ENCODE measurements around the gene HIKESHI.
"Not testable (repeated sequence)": the region's sequence is repeated elsewhere in the genome, so short reads cannot be mapped to it uniquely, and the experiment has no call there.

The HIKESHI gene

GRCh38 chr11:86302092-86302793 lies at the start of gene HIKESHI:
HIKESHI (plus strand) TSS chr11:86302240; CDS start chr11:86302449, 209 bp downstream.
- DNase-seq (ENCODE audit: low read depth) = peak; percentile 99

- DNase-seq (ENCODE audit: low read depth) = no peak
Observed at GRCh38 chr11:86255896-86256295, 46.1 kb upstream of the HIKESHI start.

GRCh38 chr11:86256608-86257007 lies 45.4 kb upstream of the HIKESHI start:
- DNase-seq (ENCODE audit: low read depth) = no peak

- DNase-seq (ENCODE audit: low read depth) = no peak
Observed at GRCh38 chr11:86257446-86257845, 44.6 kb upstream of the HIKESHI start.

GRCh38 chr11:86259730-86260129 lies 42.3 kb upstream of the HIKESHI start:
- no peak for DNase-seq (ENCODE audit: low read depth)

GRCh38 chr11:86261328-86261727 lies 40.7 kb upstream of the HIKESHI start:
- no peak for DNase-seq (ENCODE audit: low read depth)

GRCh38 chr11:86262387-86262786 lies 39.7 kb upstream of the HIKESHI start:
- DNase-seq (ENCODE audit: low read depth) = no peak

- no peak for DNase-seq (ENCODE audit: low read depth)
Observed at GRCh38 chr11:86264649-86265048, 37.4 kb upstream of the HIKESHI start.

- no peak for DNase-seq (ENCODE audit: low read depth)
Observed at GRCh38 chr11:86265194-86265593, 36.8 kb upstream of the HIKESHI start.

- no peak for DNase-seq (ENCODE audit: low read depth)
Observed at GRCh38 chr11:86269645-86270044, 32.4 kb upstream of the HIKESHI start.

GRCh38 chr11:86274503-86274902 lies 27.5 kb upstream of the HIKESHI start:
- DNase-seq (ENCODE audit: low read depth) = no peak

- DNase-seq (ENCODE audit: low read depth) = no peak
Observed at GRCh38 chr11:86274999-86275398, 27.0 kb upstream of the HIKESHI start.

GRCh38 chr11:86275493-86276370 lies 26.3 kb upstream of the HIKESHI start:
- no peak for DNase-seq (ENCODE audit: low read depth)

GRCh38 chr11:86277741-86278140 lies 24.3 kb upstream of the HIKESHI start:
- DNase-seq (ENCODE audit: low read depth) = no peak

GRCh38 chr11:86278226-86278625 lies 23.8 kb upstream of the HIKESHI start:
- no peak for DNase-seq (ENCODE audit: low read depth)

- DNase-seq (ENCODE audit: low read depth) = no peak
Observed at GRCh38 chr11:86279747-86280146, 22.3 kb upstream of the HIKESHI start.

- no peak for DNase-seq (ENCODE audit: low read depth)
Observed at GRCh38 chr11:86287468-86287796, 14.6 kb upstream of the HIKESHI start.

- no peak for DNase-seq (ENCODE audit: low read depth)
Observed at GRCh38 chr11:86288776-86289507, 13.1 kb upstream of the HIKESHI start.

GRCh38 chr11:86289508-86290280 lies 12.3 kb upstream of the HIKESHI start:
- not testable (repeated sequence) for DNase-seq (ENCODE audit: low read depth)

GRCh38 chr11:86291466-86292262 lies 10.4 kb upstream of the HIKESHI start:
- DNase-seq (ENCODE audit: low read depth) = peak; percentile 28

All from stromal cell of bone marrow (primary cell).